IMR-90 (cell line): ENCODE measurements around the gene TPMT. TPM values are rescaled to one million over a fixed set of nuclear protein-coding genes. Genes with fewer than 3 reads are reported as not detected.

Source experiments
- ATAC-seq: fragments of 200-7000 bp; cut with Tn5 transposase; 2 replicates; pipeline ENCODE4 v1.9.1; 2020; ENCODE audit warnings: low read depth, mild to moderate bottlenecking, moderate library complexity
- BruUV-seq: library from RNA; stranded (reverse); fragments of 400-500 nt; replicated peaks from 2 replicates; lab custom pipeline; 2021; lab: Mats Ljungman, UMichigan
- CTCF ChIA-PET: fragments of 300-600 bp; formaldehyde crosslinking; extraction: SDS; loops from one replicate; lab custom pipeline; 2021; ENCODE audit warnings: antibody characterized with exemption; lab: Yijun Ruan, JAX
- POLR2A ChIA-PET: fragments of 300-600 bp; sonication (Branson Sonifier 250); formaldehyde crosslinking; loops from one replicate; lab custom pipeline; 2022; ENCODE audit warnings: antibody characterized with exemption; ENCODE audit not compliant: unreplicated experiment; lab: Charles Lee
- DNase-seq: peaks from one replicate; pipeline ENCODE4 v3.0.0; 2013
- H2AFZ ChIP-seq: replicated peaks from 2 replicates; pipeline ENCODE3; 2013; ENCODE audit warnings: low read length, mild to moderate bottlenecking; ENCODE audit not compliant: poor library complexity
- H2AK5ac ChIP-seq: 2 replicates; pipeline ENCODE4 v1.6.1; 2013; ENCODE audit warnings: low read depth, low read length, inconsistent platforms
- H2AK9ac ChIP-seq: replicated peaks from 2 replicates; pipeline ENCODE3; 2013; ENCODE audit warnings: mild to moderate bottlenecking, low read depth, low read length, moderate library complexity; ENCODE audit not compliant: poor library complexity
- H2BK120ac ChIP-seq: 2 replicates; pipeline ENCODE4 v1.6.1; 2013; ENCODE audit warnings: low read depth, low read length, inconsistent platforms
- H2BK15ac ChIP-seq: 3 replicates; pipeline ENCODE4 v1.6.1; 2013; ENCODE audit warnings: low read depth, low read length, inconsistent platforms
- H2BK20ac ChIP-seq: 2 replicates; pipeline ENCODE4 v1.6.1; 2013; ENCODE audit warnings: low read depth, mild to moderate bottlenecking, inconsistent platforms, low read length, moderate library complexity
- H2BK5ac ChIP-seq: 2 replicates; pipeline ENCODE4 v1.6.1; 2013; ENCODE audit warnings: mild to moderate bottlenecking, low read depth, low read length, inconsistent platforms; ENCODE audit not compliant: poor library complexity, severe bottlenecking
- H3K14ac ChIP-seq: replicated peaks from 2 replicates; pipeline ENCODE4 v1.6.1; 2013; ENCODE audit warnings: low read depth, low read length, inconsistent platforms
- H3K18ac ChIP-seq: 2 replicates; pipeline ENCODE4 v1.6.1; 2013; ENCODE audit warnings: low read depth, low read length, control low read depth
- H3K23ac ChIP-seq: 2 replicates; pipeline ENCODE4 v1.6.1; 2013; ENCODE audit warnings: low read depth, low read length, inconsistent platforms
- H3K27ac ChIP-seq: 2 replicates; pipeline ENCODE4 v1.5.1; 2013; ENCODE audit warnings: mild to moderate bottlenecking, control low read depth, low read length; ENCODE audit not compliant: insufficient read depth
- H3K27me3 ChIP-seq: 2 replicates; pipeline ENCODE4 v1.6.1; 2013; ENCODE audit warnings: low read length; ENCODE audit not compliant: control insufficient read depth, insufficient read depth
- H3K36me3 ChIP-seq: 2 replicates; pipeline ENCODE4 v1.6.1; 2013; ENCODE audit warnings: low read length, mixed read lengths; ENCODE audit not compliant: control insufficient read depth, insufficient read depth
- H3K4ac ChIP-seq: 2 replicates; pipeline ENCODE4 v1.6.1; 2013; ENCODE audit warnings: low read depth, low read length, inconsistent platforms
- H3K4me1 ChIP-seq: 2 replicates; pipeline ENCODE4 v1.6.1; 2013; ENCODE audit warnings: low read length, mixed read lengths; ENCODE audit not compliant: control insufficient read depth, insufficient read depth
- H3K4me2 ChIP-seq: 2 replicates; pipeline ENCODE4 v1.6.1; 2013; ENCODE audit warnings: low read depth, mild to moderate bottlenecking, control low read depth, low read length, moderate library complexity
- H3K4me3 ChIP-seq: 2 replicates; pipeline ENCODE4 v1.5.1; 2013; ENCODE audit warnings: low read depth, mild to moderate bottlenecking, control low read depth, low read length, moderate library complexity; ENCODE audit not compliant: insufficient read depth
- H3K56ac ChIP-seq: 2 replicates; pipeline ENCODE4 v1.6.1; 2013; ENCODE audit warnings: low read length, inconsistent platforms; ENCODE audit not compliant: insufficient read depth; ENCODE audit errors: extremely low read depth
- H3K79me1 ChIP-seq, 2 experiments: 2 replicates each; pipeline ENCODE4 v1.6.1; 2013; ENCODE audit warnings: low read length in 2 of 2, inconsistent platforms in 1 of 2, low read depth in 1 of 2
- H3K9ac ChIP-seq: 2 replicates; pipeline ENCODE4 v1.6.1; 2013; ENCODE audit warnings: low read depth, low read length, control low read depth
- H3K9me1 ChIP-seq: 2 replicates; pipeline ENCODE4 v1.6.1; 2013; ENCODE audit warnings: low read length, inconsistent platforms; ENCODE audit not compliant: insufficient read depth
- H3K9me3 ChIP-seq: 2 replicates; pipeline ENCODE4 v1.6.1; 2013; ENCODE audit warnings: low read length; ENCODE audit not compliant: control insufficient read depth, insufficient read depth
- H4K20me1 ChIP-seq: 2 replicates; pipeline ENCODE4 v1.6.1; 2013; ENCODE audit warnings: low read length, inconsistent platforms; ENCODE audit not compliant: insufficient read depth
- H4K5ac ChIP-seq: 2 replicates; pipeline ENCODE4 v1.6.1; 2013; ENCODE audit warnings: mild to moderate bottlenecking, low read depth, low read length, control low read depth
- H4K8ac ChIP-seq, 2 experiments: 2 replicates each; pipeline ENCODE4 v1.6.1; 2013; ENCODE audit warnings: low read depth in 2 of 2, low read length in 2 of 2, control low read depth in 1 of 2, inconsistent platforms in 1 of 2
- H4K91ac ChIP-seq: 2 replicates; pipeline ENCODE4 v1.6.1; 2013; ENCODE audit warnings: low read depth, low read length, inconsistent platforms; ENCODE audit not compliant: insufficient read depth
- MAFK ChIP-seq: IDR thresholded peaks from 2 replicates; pipeline ENCODE4 v1.6.1; 2012; ENCODE audit warnings: low read depth, low read length, improper control_type of control experiment
- SMC3 ChIP-seq: fragments of 150-350 bp; IDR thresholded peaks from 2 replicates; pipeline ENCODE4 v1.6.1; 2016; ENCODE audit warnings: low read depth, mild to moderate bottlenecking, antibody characterized with exemption, low read length, moderate library complexity
- WGBS, 2 experiments: methylation state at CpG; one replicate each; pipeline versions ENCODE4 v1.1.5 to v1.1.7; 2013; ENCODE audit warnings: missing lambda C conversion rate in 2 of 2; ENCODE audit not compliant: insufficient read length in 1 of 2; ENCODE audit errors: extremely low coverage in 2 of 2; 5-methylcytosine and 5-hydroxymethylcytosine counted together
- dilution Hi-C: fragments of 300-500 bp; cut with HindIII; formaldehyde crosslinking; loops from one replicate; pipeline ENCODE4 v1.14.3; 2018; ENCODE audit warnings: low sequenced_read_pairs; ENCODE audit not compliant: unreplicated experiment
- in situ Hi-C: fragments of 300-500 bp; cut with MboI; formaldehyde crosslinking; loops from 3 replicates; pipeline ENCODE4 v1.14.3; 2019; ENCODE audit warnings: low sequenced_read_pairs, inconsistent platforms, mixed read lengths
- intact Hi-C: fragments of 100-400 bp; cut with micrococcal nuclease; formaldehyde crosslinking; loops from 2 replicates; pipeline ENCODE4 v1.10.0; 2022
- polyA plus RNA-seq, 3 experiments: library from polyadenylated mRNA; depleted of rRNA; stranded (reverse); fragments of >200 nt; gene quantifications; 2 replicates each; pipeline ENCODE4 v1.2.3, GENCODE V29; 2012; ENCODE audit warnings: low replicate concordance in 1 of 3
- total RNA-seq: library from RNA; depleted of rRNA; stranded (reverse); fragments of >200 nt; gene quantifications from 2 replicates; pipeline ENCODE4 v1.2.3, GENCODE V29; 2012

Gene TPMT
- total and polyA plus RNA-seq, 2 of the 4 experiments (the other 2 are of a cell fraction): 10.8 to 14.1 TPM

DNA sequence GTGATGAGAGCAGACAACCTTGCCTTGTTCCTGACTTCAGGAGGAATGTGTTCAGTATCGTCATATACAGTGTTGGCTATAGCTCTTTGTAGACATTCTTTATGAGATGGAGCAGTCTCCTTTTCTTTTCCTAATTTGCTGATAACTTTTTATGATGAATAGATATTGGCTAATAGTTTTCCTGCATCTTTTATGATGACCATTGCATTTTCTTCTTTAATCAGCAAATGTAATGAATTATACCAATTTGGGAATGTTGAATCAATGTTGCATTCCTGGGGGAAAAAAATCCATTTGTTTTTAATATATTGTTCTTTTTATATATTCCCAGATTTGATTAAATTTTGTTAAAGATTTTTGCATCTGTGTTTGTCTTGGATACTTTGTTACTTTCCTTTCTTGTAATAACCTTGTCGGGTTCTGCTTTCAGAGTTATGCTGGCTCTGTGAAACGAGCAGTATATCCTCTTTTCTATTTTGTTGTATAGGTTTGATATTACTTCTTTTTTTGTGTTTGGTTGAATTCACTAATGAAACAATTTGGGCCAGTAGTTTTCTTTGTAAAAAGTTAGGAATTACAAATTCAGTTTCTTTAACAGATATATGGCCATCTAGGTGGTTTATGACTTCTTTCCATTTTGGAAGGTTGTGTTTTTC is 24.2 kb upstream of the TPMT start:
- Histone ChIP-seq H2AK9ac (no peak overlapping the region), H3K36me3 (no peaks in the 10 kb centered on the region), H4K8ac (no peak overlapping the region), H2BK5ac (no peak overlapping the region), H3K27ac (no peak overlapping the region), H3K18ac (no peak overlapping the region), H2BK120ac (no peak overlapping the region), H2BK20ac (no peak overlapping the region), H3K4me2 (no peak overlapping the region), H3K9me1 (no peaks in the 10 kb centered on the region), H3K14ac (no peak overlapping the region), H3K9me3 (no peaks in the 10 kb centered on the region), H3K79me1 (no peaks in the 10 kb centered on the region), H4K5ac (no peak overlapping the region), H2AK5ac (no peak overlapping the region), H3K23ac (no peak overlapping the region), H4K91ac (no peak overlapping the region), H2AFZ (no peak overlapping the region), H3K4ac (no peak overlapping the region), H4K20me1 (no peaks in the 10 kb centered on the region), H2BK15ac (no peak overlapping the region), H3K4me3 (no peak overlapping the region), H3K56ac (no peak overlapping the region), H3K4me1 (no peaks in the 10 kb centered on the region), H3K9ac (no peak overlapping the region), H3K27me3 (no peaks in the 10 kb centered on the region)
- TF ChIP-seq SMC3 (no peak), MAFK (peak; percentile 89)
- DNase-seq (no peak), ATAC-seq (no peak)
- dilution Hi-C loops (no loop called here), intact Hi-C loops (no loop called here), in situ Hi-C loops (no loop called here)
- no CpG with 5 or more reads among the region's 3 CpGs for WGBS, 2 experiments
- CTCF ChIA-PET: interaction anchor here (0.5 kb wide), 1 partner anchor 16 kb away, joined by 7 read pairs; no protein-coding TSS in a partner anchor
- BruUV-seq: no TSS peak
- POLR2A ChIA-PET: no interaction called here
